BJ (cell line): ENCODE results near the gene SRRT. TPM values are rescaled to one million over a fixed set of nuclear protein-coding genes. Genes with fewer than 3 reads are reported as not detected.
"Not testable (repeated sequence)": the region's sequence is repeated elsewhere in the genome, so short reads cannot be mapped to it uniquely, and the experiment has no call there.

Experiments
- CTCF ChIA-PET: fragments of 350-600 bp; formaldehyde crosslinking; extraction: SDS; loops from one replicate; lab custom pipeline; 2021; ENCODE audit warnings: antibody characterized with exemption, inconsistent platforms; lab: Yijun Ruan, JAX
- POLR2A ChIA-PET: fragments of 300-600 bp; sonication (Branson Sonifier 250); formaldehyde crosslinking; extraction: SDS; loops from one replicate; lab custom pipeline; 2021; ENCODE audit warnings: antibody characterized with exemption; lab: Charles Lee
- DNase-seq: peaks from one replicate; pipeline ENCODE4 v3.0.0-alpha.2; 2011; ENCODE audit warnings: low read depth
- H3K27me3 ChIP-seq: 2 replicates; pipeline ENCODE4 v1.6.0; 2011; ENCODE audit warnings: low read length; ENCODE audit not compliant: control insufficient read depth, insufficient read depth
- H3K36me3 ChIP-seq: 2 replicates; pipeline ENCODE4 v1.5.1; 2011; ENCODE audit warnings: low read length; ENCODE audit not compliant: control insufficient read depth, insufficient read depth
- H3K4me3 ChIP-seq: 2 replicates; pipeline ENCODE4 v1.5.1; 2011; ENCODE audit warnings: low read depth, mild to moderate bottlenecking, control low read depth, low read length
- polyA plus RNA-seq: library from polyadenylated mRNA; depleted of rRNA; stranded (reverse); fragments of >200 nt; gene quantifications from 2 replicates; pipeline ENCODE4 v1.2.3, GENCODE V29; 2011
- TF ChIP-seq, protein P1 (sequence below): IDR thresholded peaks from 2 replicates; pipeline ENCODE4 v1.5.1; 2011; ENCODE audit warnings: low read depth, mild to moderate bottlenecking, control low read depth, inconsistent platforms, low read length, moderate library complexity; ENCODE audit not compliant: insufficient read depth

SRRT gene
- polyA plus RNA-seq, 1 experiment, result 47.1 TPM

DNA sequence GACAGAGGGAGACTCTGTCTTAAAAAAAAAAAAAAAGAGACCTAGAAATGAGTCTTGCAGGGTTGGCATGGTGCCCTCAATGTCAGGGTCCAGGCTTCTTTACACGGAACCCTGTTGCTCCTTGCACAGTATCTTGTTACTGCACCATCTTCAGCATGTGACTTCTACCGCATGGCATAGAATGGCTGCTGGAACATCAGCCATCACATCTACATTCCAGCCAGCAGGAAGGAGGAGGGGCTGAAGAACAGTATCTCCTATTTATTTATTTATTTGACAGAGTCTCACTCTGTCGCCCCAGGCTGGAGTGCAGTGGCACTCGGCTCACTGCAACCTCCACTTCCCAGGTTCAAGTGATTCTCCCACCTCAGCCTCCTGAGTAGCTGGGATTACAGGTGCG is 24.5 kb downstream of the SRRT start:
- TF ChIP-seq, protein P1, sequence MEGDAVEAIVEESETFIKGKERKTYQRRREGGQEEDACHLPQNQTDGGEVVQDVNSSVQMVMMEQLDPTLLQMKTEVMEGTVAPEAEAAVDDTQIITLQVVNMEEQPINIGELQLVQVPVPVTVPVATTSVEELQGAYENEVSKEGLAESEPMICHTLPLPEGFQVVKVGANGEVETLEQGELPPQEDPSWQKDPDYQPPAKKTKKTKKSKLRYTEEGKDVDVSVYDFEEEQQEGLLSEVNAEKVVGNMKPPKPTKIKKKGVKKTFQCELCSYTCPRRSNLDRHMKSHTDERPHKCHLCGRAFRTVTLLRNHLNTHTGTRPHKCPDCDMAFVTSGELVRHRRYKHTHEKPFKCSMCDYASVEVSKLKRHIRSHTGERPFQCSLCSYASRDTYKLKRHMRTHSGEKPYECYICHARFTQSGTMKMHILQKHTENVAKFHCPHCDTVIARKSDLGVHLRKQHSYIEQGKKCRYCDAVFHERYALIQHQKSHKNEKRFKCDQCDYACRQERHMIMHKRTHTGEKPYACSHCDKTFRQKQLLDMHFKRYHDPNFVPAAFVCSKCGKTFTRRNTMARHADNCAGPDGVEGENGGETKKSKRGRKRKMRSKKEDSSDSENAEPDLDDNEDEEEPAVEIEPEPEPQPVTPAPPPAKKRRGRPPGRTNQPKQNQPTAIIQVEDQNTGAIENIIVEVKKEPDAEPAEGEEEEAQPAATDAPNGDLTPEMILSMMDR, result no peak
- DNase-seq, result no peak
- Histone ChIP-seq H3K4me3 (no peak overlapping the region), H3K36me3 (no peaks in the 10 kb centered on the region), H3K27me3 (peaks cover 16% of the 10 kb centered on the region)
- CTCF ChIA-PET, result interaction anchor here (4.6 kb wide), 1 partner anchor 159 kb away, joined by 37 read pairs; no protein-coding TSS in a partner anchor
- POLR2A ChIA-PET, result no interaction called here

DNA sequence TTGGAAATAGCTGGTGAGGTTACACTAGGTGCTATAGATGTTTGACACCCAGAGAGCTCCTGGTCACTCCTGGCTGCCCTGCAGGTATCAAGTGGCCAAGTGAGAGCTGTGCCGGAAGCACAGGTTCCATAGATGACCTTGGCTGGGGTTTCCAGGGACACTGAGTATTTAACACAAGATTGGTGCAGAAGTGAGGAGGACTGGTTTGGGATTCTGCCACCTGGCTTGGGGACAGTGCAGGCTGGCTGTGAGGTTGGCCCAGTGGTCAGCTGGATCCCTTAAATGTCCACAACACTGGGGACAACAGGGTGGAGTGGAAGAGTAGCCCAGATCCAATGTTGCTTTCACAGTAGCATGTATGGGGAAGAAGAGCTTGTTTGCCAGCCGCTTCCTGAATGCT is 26.1 kb downstream of the SRRT start:
- ChIA-PET CTCF (interaction anchor here (1.0 to 4.6 kb wide), 3 partner anchors 152 to 177 kb away, joined by 3 to 37 read pairs (median 3); no protein-coding TSS in a partner anchor), POLR2A (no interaction called here)
- TF ChIP-seq, protein P1, result no peak
- H3K27me3 ChIP-seq, result peaks cover 14% of the 10 kb centered on the region
- H3K4me3 ChIP-seq, result no peak overlapping the region
- no peaks in the 10 kb centered on the region for H3K36me3 ChIP-seq
- no peak for DNase-seq

DNA sequence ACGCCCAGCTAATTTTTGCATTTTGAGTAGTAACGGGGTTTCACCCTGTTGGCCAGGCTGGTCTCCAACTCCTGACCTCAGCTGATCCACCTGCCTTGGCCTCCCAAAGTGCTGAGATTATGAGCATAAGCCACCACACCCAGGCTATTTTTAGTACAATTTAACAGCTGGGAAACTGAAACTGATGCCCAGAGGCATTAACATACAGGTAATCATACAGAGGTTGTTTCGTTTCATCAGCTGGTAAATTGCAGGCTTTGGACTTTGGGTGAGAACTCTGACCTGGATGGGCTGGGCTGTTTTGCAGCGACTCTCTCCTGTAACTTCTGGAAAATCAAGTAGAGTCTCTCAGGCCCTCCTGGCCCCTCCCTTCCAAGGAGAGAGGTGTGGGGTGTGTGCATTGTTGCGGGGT is 27.0 kb downstream of the SRRT start:
- POLR2A ChIA-PET, result no interaction called here
- DNase-seq, result no peak
- Histone ChIP-seq H3K36me3 (no peaks in the 10 kb centered on the region), H3K4me3 (no peak overlapping the region), H3K27me3 (peaks cover 9% of the 10 kb centered on the region)
- TF ChIP-seq, protein P1, result no peak
- CTCF ChIA-PET, result interaction anchor here (4.6 kb wide), 1 partner anchor 157 kb away, joined by 37 read pairs; no protein-coding TSS in a partner anchor

DNA sequence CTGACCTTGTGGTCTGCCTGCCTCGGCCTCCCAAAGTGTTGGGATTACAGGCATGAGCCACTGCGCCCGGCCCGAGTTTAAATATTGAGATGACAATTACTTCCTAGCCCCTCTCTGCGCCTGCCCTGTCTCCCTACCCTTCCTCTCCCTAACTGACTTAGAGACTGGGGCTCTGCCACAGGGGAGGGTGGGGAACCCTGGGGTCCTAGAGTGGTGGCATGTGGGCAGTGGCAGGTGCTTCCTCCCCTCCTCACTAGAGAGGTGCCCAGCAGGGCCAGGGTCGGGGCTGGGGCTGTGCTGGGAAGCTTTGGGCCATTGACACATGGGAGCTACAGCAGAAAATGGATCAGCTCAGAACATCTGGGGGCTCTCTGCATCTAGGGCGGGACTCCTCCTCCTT is 27.7 kb downstream of the SRRT start:
- ChIA-PET POLR2A (no interaction called here), CTCF (interaction anchor here (2.6 to 3.7 kb wide), 2 partner anchors 8 to 156 kb away, joined by 18 read pairs; partner anchors contain the start of gene ACHE)
- peaks cover 9% of the 10 kb centered on the region for H3K27me3 ChIP-seq
- no peak for DNase-seq
- H3K36me3 ChIP-seq, result no peaks in the 10 kb centered on the region
- TF ChIP-seq, protein P1, result no peak
- H3K4me3 ChIP-seq, result no peak overlapping the region

DNA sequence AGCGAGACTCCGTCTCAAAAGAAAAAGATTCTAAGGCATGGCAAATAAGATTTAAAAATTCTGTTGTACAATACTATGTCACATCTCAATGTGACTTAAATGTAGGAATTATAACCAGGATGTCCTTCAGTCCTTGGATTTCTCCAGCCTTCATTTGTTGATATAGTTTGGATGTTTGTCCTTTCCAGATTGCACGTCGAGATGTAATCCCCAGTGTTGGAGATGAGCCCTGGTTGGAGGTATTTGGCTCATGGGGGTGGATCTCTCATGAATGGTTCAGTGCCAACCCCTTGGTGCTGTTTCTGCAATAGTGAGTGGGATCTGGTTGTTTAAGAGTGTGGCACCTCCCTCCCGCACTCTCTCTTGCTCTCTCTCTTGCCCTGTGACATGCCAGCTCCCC is 33.6 kb downstream of the SRRT start:
- no peaks in the 10 kb centered on the region for H3K27me3 ChIP-seq
- no peak overlapping the region for H3K4me3 ChIP-seq
- DNase-seq, result no peak
- TF ChIP-seq, protein P1, result no peak
- CTCF ChIA-PET, result no interaction called here
- POLR2A ChIA-PET, result no interaction called here
- H3K36me3 ChIP-seq, result no peaks in the 10 kb centered on the region

DNA sequence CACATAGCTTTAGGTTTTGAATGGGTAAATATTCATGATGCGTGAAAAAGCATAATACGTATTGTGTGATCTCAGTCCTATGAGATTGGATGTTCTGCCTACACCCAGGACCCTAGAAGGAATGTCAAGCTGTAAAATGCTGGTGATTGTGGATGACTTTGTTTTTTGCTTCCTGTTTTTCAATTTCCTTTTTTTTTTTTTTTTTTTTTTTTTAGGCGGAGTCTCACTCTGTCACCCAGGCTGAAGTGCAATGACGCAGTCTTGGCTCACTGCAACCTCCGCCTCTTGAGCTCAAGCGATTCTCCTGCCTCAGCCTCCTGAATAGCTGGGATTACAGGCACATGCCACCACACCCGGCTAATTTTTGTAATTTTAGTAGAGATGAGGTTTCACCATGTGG is 35.5 kb downstream of the SRRT start:
- POLR2A ChIA-PET, H3K4me3 ChIP-seq, H3K27me3 ChIP-seq, DNase-seq, H3K36me3 ChIP-seq: not testable (repeated sequence)
- CTCF ChIA-PET, result interaction anchor here (0.6 to 1.0 kb wide), 3 partner anchors 12 to 1064 kb away, joined by 3 read pairs; no protein-coding TSS in a partner anchor
